Kidney tubule cell (primary cell): ENCODE data around the gene SLC22A6.

ENCODE experiments used
- DNase-seq: peaks from one replicate; pipeline ENCODE4 v3.0.0-alpha.2; 2018; ENCODE audit warnings: low spot score

The SLC22A6 gene, protein sequence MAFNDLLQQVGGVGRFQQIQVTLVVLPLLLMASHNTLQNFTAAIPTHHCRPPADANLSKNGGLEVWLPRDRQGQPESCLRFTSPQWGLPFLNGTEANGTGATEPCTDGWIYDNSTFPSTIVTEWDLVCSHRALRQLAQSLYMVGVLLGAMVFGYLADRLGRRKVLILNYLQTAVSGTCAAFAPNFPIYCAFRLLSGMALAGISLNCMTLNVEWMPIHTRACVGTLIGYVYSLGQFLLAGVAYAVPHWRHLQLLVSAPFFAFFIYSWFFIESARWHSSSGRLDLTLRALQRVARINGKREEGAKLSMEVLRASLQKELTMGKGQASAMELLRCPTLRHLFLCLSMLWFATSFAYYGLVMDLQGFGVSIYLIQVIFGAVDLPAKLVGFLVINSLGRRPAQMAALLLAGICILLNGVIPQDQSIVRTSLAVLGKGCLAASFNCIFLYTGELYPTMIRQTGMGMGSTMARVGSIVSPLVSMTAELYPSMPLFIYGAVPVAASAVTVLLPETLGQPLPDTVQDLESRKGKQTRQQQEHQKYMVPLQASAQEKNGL

DNA sequence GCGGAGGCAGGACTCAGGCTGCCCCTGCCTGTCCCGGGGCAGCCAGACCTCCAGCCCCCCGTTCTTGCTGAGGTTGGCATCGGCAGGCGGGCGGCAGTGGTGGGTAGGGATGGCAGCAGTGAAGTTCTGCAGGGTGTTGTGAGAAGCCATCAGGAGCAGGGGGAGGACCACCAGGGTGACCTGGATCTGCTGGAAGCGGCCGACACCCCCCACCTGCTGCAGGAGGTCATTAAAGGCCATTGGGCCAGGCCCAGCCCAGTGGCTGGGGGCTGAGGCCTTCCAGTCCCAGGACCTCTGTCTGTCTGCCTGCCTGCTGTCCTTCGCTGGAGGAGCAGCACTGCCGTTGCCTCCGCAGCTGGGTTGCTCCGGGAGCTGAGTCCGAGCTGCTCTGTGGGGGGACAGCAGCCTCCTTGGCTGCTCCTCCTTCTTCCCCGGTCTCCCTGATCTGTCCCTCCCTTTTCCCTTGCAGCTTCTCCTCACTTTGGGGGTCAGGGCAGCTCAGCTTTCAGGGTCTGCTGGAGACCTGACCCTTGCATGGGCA is at the start of gene SLC22A6:
TSS of gene SLC22A6 (minus strand) at position 517 of the 541 bp plus-strand sequence. CDS start at position 240, 277 bp downstream.
- DNase-seq: no peak

DNA sequence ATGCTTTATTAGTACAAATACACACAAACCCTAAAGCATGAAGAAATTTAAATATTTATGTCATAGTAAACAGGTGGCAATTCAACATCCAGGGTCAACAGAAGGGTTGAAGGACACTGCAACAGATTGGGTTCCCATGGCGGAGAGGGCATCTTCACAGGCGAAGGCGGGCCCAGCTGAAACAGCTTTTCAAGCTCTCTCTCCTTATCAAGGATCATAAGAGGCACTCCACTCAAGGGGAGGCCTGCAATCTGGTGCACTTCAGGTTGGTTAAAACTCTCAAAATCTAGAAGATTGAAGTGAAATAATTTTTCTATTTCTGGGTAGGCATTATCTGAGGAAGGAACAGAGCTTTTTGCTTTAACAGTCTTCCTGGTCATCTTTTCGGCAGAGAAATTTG is 47.7 kb upstream of the SLC22A6 start:
- no peak for DNase-seq

DNA sequence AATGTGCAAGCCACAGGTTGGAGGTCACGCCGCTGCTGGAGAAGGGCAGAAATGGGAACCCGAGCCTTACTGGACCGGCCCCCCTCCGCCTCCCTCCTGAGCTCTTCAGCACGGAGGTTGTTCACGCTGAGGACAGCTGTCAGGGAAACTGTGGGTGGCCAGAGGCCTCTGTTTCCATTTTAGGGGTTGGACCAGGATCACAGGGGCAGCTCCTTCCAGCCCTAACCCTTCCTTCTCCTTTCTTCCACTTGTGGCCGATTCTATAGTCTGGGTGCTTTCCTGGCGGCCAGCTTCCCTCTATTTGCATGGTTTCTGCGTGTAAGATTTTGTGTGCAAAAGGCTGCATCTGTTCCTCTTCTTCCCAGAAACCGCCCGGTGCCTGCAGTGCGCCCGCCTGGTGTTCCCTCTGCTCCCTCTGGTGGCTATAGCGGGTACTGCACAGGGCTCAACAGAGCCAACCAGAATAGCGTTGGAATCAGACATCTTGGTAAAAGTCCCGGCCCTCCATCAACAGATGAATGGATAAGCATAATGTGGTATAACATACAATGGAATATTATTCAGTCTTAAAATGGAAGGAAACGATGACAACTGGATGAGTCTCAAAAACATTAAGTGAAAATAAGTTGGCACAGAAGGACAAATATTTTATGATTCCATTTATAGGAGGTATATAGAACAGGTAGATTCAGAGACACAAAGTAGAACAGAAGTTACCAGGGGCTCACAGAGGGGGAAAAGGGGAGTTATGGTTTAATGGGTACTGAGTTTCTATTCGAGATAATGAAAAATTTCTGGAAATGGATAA is 39.3 kb upstream of the SLC22A6 start:
- peak; percentile 71 for DNase-seq

DNA sequence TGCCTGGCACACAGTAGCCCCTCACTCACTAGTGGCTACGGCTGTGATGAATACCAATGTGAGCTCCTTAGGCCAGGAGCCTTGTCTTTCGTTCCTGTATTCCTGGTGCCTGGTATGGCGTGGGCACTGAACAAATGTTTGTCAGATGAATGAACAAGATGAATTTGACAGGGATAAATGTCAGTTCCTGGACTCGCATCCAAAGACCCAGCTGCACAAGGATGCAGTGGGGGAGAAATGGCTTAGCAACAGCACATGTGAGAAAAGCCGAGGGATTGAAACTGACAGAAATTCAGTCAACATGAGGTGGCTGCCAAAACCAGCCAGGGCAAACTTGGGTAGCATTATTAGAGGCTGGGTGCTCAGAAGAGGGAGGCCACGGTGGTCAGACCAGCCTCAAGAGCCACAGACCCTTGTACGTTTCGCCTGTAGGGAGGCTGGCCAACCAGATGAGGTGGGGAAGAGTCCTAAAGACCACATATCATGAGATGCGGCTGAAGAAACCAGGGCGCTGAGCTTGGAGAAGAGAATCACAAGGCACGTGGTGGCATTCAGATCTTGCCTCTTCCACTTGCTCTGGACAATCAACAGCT is 38.6 kb upstream of the SLC22A6 start:
- DNase-seq: no peak

DNA sequence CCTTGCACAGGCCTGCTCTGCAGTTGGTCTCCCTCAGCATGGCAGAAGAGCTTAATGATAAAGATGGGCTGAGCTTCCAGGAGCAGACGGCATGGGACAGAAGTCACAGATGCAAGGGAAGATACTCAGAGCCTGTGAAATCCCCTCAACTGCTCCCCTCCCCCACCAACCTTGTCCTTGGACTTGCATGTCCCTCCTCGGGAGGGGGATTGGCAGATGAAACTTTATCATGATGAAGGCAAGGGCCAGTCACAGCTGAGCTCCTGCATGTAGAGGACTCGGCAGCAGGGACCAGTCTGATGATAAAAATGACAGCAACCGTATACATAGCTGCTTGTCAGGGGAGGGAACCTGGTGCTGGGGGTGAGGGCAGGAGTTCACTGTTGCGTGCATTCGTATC is 37.7 kb upstream of the SLC22A6 start:
- DNase-seq: no peak

DNA sequence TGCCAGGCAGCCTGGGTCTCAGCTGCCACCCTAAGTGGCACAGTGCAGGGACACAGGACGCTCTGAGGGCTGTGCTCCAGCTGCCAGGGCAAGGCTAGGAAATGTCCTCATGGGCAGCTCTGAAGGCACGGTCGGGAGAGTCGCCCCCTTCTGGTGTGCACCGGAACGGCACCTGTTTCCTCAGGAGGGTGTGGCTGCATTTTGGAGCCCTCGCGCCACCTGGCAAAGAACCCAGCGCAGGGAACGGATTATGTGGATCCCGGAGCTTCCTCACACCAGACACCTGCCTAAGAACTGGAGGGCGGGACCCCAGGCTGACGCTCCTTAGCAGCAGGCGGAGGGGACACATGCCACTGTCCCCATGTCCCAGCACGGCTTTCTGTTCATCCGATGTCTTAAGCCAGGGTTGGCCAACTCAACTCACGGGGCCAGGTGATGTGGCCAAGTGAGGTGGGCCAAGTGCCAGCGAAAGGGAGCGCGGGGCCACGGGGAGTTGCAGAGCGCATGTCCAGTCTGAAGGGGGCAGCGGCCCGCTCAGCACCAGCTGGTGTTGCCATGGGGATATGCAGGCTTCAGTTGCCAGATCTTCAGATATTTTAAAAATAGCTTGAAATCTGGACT is 36.0 kb upstream of the SLC22A6 start:
- no peak for DNase-seq

DNA sequence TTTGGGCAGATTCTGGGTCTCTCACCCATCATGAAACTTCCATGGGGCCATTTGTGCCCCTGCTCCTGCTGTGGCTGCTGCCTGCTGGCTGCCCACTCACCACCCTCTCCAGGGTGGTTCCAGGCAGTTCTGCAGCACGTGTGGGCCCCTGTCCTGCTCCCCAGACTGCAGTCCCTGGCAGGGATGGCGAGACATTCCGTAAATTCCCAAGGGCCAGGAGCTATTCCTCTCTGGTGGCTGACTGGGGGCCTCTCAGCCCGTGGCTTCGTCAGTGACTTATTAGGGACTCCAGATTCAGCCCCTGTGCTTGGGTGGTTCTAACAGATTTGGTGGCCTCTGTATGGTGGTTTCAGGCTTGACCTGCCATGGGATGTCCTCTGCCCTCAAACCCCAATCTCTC is 34.7 kb upstream of the SLC22A6 start:
- DNase-seq: no peak

DNA sequence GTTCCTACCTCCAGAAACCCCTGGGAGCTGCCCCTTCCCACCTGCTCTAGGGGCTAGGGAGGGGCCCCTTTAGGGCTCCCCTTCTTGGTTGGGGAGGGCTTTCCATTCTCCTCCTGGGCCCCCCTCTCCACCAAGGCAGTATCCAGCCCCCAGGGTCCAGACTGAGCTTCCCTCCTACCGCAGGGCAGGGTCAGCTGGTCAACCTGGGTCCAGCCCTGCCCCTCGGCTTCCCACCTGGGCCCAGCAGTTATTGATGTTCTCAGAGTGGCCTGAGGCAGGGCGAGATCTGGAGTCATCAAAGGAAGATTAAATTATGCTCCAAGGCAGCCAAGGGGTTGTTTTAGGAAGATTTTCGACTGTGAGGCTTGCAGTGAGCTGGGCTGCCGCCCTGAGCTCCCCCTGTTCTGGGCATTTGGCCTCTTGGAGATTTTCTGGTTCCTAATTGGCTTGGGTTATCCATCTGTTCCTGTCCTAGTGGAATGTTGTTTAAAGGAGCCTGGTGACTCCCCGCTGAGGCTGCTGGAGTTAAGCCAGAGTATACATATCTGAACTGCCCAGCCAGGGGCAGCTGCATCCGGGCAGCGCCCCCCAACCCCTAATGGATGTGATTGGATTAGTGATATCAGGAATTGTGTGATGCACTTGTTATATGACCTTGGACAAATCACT is 32.7 kb upstream of the SLC22A6 start:
- no peak for DNase-seq

DNA sequence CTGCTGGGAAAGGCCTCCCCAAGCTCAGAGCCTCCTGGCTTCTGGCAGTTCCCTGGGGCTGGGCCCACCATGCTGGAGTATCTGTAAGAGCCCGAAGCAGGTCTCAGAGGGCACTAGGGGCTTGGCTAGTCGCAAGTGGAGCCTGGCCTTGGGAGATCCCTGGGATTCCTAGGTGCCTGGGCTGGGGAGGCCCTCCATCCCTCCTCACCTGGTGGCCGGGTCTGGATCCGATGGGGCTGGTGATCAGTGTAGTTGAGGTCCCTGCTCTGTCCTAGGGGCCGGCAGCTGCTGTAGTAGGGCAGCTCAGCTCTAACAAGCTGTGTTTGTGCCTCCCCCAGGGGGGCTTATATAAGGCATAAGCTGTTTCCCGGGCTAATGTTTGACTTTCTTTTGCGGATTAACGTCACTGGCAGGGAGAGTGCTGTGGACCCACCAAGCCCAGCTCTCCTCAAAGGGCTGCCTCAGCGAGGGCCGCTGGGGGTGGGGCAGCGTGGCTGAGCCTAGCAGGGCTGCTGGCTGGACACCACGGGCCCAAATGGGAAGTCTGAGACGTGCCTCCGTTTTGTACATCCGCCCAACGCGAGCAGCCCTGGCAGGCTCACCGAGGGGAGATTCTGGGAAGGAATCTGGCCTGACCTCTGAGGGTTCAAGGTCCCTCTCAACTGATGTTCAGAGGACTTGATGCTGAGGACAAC is 30.9 kb upstream of the SLC22A6 start, which contains the start of gene SLC22A8:
TSS of gene SLC22A8 (minus strand) at position 321 of the 695 bp plus-strand sequence. CDS start 883 bp downstream, outside the sequence.
- no peak for DNase-seq

DNA sequence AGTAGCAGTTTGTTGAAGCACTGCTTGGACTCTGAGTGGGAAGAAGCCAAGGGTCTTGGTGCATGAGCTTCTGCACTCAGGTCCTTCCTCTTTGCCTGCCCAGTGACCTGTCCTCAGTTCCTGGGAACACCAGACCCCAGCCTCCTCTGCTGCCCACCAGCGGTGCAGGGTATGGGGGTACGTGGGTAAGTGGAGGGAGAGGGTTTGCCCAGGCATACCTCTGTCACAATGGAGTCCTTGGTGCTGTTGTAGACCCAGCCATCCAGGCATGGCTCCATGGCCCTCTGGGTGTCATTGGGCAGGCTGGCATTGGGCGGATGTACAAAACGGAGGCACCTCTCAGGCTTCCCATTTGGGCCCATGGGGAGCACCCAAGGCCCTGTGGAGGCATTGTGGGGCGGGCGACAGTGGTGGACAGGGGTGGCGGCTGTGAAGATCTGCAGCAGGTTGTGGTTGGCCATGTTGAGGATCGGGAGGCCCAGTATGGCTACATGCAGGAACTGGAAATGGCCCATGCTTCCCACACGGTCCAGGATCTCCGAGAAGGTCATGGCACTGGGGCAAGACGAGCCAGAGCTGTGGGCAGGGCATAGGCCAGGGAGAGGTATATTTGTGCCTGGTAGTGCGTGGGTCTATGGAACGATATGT is 29.8 kb upstream of the SLC22A6 start:
- DNase-seq: no peak

DNA sequence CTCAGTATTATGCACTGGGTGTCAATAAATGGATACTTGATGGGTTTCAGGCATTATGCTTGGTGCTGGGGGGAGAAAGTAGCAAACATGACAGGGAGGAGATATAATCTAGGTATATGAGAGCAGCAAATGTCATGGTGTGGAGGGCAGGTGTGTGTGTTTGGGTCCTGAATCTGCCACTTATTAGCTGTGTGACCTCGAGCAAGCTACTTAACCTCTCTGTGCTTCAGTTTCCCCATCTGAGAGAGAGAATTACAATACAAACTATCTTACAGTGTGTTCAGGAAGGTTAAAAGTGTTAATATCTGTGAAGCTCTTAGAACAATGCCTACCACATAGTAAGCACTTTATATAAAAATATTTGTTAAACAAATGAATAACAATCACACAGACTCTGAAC is 28.1 kb upstream of the SLC22A6 start:
- DNase-seq: no peak

DNA sequence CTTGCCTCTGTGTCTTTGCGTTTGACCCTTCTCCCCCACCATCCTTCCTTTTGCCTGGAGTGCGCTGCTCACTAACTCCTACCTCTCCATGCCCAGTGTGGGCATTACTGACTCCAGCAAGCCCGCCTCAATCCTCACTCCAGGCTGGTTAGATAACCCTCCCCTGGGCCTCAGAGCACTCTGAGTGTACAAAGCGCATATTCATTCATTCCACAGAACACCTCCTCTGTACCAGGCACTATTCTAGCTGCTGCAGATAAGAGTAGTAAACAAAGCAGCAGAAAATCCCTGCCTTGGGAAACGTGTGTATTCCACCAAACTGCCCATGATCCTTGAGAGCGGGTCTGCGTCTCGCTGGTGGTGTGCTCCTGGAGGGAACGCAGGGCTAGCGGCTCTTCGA is 27.7 kb upstream of the SLC22A6 start:
- no peak for DNase-seq

DNA sequence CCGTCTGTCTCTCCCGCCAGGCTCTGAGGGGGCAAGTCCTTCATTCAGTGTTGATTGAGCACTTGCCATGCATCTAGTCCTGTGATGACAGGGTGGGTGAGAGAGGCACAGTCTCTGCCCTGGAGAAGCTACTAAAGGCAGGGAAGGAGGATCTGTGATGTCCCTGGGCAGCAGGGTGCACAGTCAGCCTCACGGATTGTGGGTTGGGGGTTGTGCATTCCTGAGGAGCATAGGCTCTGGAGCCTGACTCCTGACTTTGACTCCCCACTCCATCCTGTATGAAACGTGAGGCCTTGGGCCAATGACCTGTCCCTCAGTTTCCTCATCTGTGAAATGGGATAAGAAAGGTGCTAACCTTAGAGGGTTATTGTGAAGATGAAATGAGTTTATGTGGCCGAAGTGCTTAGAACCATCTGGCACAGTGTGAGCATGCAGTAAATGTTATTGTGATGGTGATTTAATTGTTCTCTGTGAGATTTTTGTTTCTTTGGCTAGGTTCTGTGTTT is 26.2 kb upstream of the SLC22A6 start:
- no peak for DNase-seq

DNA sequence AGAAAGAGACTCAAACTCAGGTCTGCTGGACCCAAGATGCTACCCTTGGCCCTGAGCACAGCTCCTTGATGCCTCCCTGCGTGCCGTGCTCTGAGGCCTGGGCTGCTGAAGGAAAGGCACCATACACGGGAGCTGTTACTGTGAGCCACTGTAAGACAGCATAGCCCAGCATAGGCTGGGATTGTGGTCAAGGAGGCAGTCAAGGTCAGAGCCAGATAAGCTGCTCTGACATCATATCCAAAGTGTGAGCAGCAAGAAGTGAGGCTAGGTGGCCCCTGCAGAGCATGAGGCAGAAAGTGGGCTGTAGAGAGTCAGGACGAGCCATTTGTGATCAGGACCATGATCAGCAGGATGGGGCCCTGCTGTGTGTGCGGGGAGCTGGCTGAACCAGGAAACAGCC is 23.2 kb upstream of the SLC22A6 start:
- no peak for DNase-seq

DNA sequence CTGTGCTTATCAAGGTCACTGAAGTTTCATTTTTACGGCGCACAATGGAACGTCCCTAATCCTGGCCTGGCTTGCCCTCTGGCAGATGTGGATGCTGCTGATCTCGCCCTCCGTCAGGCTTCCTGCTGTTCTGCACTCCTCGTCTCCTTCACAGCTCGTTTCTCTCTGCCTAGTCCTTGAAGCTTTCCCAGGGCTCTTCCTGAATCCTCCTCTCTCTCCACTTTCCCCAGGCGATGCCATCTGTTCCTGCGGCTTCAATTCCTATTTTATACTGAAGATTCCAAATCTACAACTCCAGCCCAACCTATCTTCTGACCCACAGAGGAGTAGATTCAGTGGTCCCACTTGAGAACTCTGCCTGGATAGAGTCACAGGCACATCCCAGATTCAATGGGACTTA is 16.7 kb upstream of the SLC22A6 start:
- DNase-seq: no peak

DNA sequence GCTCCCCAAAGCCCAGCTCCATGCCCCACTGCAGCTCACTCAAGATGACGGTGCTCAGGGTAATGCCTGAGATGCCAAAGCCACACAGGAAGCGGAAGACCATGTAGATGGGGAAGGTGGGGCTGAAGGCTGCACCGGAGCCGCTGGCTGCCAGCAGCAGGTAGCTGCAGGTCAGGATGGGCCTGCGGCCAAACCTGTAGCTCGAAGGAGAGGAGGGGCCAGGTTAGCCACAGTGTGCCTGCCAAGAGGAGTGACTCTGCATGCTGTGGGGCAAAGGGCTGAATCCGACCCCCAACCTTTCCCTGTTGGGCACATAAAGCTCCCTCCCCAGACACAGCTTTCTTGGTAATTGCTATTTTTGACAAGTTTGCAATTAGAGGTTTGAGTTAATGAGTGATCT is 14.9 kb upstream of the SLC22A6 start:
- DNase-seq: peak; percentile 61

DNA sequence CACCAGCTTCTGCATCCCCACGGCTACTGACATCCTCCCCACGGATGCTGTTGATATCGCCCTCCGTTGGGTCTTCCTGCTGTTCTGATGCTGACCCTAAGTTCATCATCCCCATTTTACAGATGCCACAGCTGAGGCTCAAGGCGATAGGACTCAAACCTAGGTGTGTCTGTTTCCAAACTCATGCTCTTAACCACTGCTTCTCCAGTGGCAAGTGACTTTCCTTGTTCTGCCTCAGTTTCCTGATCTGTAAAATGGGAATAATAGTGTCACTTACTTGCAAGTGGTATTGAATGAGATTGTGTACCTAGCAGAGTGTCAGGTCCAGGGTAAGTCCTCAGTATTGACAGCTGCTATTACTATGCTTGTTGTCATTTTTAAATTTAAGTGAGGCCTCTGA is 14.4 kb upstream of the SLC22A6 start:
- no peak for DNase-seq

DNA sequence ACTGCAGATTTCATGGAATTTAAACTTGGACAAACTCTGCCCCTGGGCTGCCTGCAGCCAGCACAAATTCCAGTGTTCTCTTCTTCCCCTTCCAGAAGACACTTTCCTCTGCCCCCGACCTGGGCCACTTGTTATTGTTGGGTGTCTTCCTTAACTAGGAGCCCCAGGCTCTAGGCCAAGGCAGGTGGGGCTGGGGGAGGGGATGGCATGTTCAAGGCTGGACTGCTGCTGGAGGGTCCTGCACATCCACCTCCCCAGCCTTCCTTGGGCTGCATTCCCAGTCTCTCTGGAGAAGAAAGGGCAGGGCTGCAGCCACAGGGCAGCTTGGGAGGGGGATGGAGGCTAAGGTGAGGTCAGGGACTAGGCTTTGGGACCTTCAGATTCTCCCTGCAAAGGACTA is 11.5 kb upstream of the SLC22A6 start:
- DNase-seq: no peak

DNA sequence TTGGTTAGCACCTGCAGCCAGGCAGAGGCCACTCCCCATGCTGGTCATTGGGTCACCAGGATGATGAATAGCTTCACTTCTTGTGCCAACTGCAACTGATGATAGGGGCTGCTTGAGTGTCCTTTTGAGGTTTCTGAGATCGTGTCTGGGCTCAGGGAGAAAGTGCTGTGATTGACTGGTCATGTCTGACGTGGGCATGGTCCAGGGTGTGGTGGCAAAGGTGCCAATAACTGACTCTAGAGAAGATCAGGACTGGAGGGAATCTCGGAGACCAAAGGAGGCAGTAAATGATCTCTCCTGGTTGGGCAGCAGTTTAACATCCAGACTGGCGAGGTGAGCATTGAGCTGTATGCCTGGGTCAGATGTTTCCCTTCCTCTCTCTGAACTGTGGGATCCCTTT is 10.0 kb upstream of the SLC22A6 start:
- DNase-seq: no peak

DNA sequence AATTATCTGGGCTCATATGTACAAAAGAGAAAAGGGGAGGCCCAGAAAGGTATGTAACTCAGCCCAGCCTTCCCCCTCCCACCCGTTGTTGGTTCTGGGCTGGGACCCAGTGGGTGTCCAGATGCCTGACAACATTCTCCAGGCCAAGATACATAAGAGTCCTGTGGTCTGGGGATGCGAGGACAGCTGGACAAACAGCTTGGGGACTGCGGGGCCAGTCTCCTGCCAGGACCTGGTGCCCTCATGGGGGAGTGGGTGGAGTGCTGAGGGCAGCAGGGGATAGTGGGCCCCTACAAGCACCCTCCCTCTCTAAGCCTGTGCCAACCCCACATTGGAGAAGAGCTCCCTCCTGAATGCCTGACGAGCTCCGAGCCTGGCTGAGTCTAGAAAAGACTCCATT is 3.5 kb upstream of the SLC22A6 start:
- no peak for DNase-seq
